Suprapubic skin (tissue), 4 donors: Measurements from ENCODE around the gene SLC25A19. TPM values are rescaled to one million over a fixed set of nuclear protein-coding genes. Genes with fewer than 3 reads are reported as not detected.
A peak's percentile ranks its signal among the peaks of the same experiment; 100 is the strongest.

Experiments used
- DNase-seq, 2 donors: peaks; one replicate each; pipeline ENCODE4 v3.0.0-alpha.2; 2019; ENCODE audit warnings: low spot score in 2 of 2
- H3K27ac ChIP-seq: fragments of 200-600 bp; sonication (generic); one replicate; pipeline ENCODE4 v1.5.1; 2019
- H3K27me3 ChIP-seq: fragments of 200-600 bp; sonication (generic); one replicate; pipeline ENCODE4 v1.5.1; 2019
- H3K36me3 ChIP-seq: fragments of 200-600 bp; sonication (generic); one replicate; pipeline ENCODE4 v1.5.1; 2019
- H3K4me1 ChIP-seq: fragments of 200-600 bp; sonication (generic); one replicate; pipeline ENCODE4 v1.5.1; 2019
- H3K4me3 ChIP-seq: fragments of 200-600 bp; sonication (generic); one replicate; pipeline ENCODE4 v1.5.1; 2019; ENCODE audit warnings: mild to moderate bottlenecking
- H3K9me3 ChIP-seq: fragments of 200-600 bp; sonication (generic); one replicate; pipeline ENCODE4 v1.5.1; 2019
- CTCF ChIP-seq, 2 donors: fragments of 200-600 bp in 1 of 2; fragments of 450-650 bp in 1 of 2; sonication (generic) in 1 of 2; IDR thresholded peaks; one replicate each; pipeline ENCODE4 v1.5.1; 2016 to 2019; ENCODE audit warnings: antibody characterized with exemption in 2 of 2, mild to moderate bottlenecking in 1 of 2, moderate library complexity in 1 of 2
- EP300 ChIP-seq: sonication (generic); formaldehyde crosslinking; IDR thresholded peaks from one replicate; pipeline ENCODE4 v1.6.1; 2017; ENCODE audit warnings: antibody characterized with exemption
- POLR2A ChIP-seq, 2 donors: fragments of 450-650 bp; IDR thresholded peaks; one replicate each; pipeline ENCODE4 v1.6.1; 2017; ENCODE audit warnings: antibody characterized with exemption in 2 of 2, mild to moderate bottlenecking in 2 of 2, moderate library complexity in 2 of 2
- POLR2AphosphoS5 ChIP-seq, 3 donors: sonication (generic); formaldehyde crosslinking; IDR thresholded peaks; one replicate each; pipeline ENCODE4 v1.6.1; 2017; ENCODE audit warnings: antibody characterized with exemption in 3 of 3
- WGBS: methylation state at CpG from one replicate; pipeline ENCODE4 v1.1.5; 2018; 5-methylcytosine and 5-hydroxymethylcytosine counted together
- total RNA-seq, 4 donors: library from RNA; depleted of rRNA; stranded (reverse); fragments of >200 nt; gene quantifications; one replicate each; pipeline ENCODE4 v1.1.0, GENCODE V29; 2016

The SLC25A19 gene
- total RNA-seq, 4 donors from 2014 or later: 6.1 to 14.4 (median 10.1) TPM

GRCh38 chr17:75327757-75328156 is 38.5 kb upstream of the SLC25A19 start:
- WGBS: 83% methylated on average over 2 of the region's 2 CpGs
- Histone ChIP-seq H3K27me3 (no peaks in the 10 kb centered on the region), H3K27ac (no peak overlapping the region), H3K9me3 (no peaks in the 10 kb centered on the region), H3K4me1 (peaks cover 11% of the 10 kb centered on the region), H3K36me3 (peaks cover 18% of the 10 kb centered on the region), H3K4me3 (no peak overlapping the region)
- no peak for DNase-seq
- TF ChIP-seq CTCF (IDR thresholded peaks at IDR 0.05) (no peak), EP300 (no peak), POLR2AphosphoS5 (IDR thresholded peaks at IDR 0.05) (no peak), POLR2A (IDR thresholded peaks at IDR 0.05) (no peak)

- Histone ChIP-seq H3K9me3 (no peaks in the 10 kb centered on the region), H3K4me3 (no peak overlapping the region), H3K36me3 (peaks cover 24% of the 10 kb centered on the region), H3K4me1 (peaks cover 11% of the 10 kb centered on the region), H3K27me3 (no peaks in the 10 kb centered on the region), H3K27ac (no peak overlapping the region)
- 79% methylated on average over 5 of the region's 5 CpGs for WGBS
- no peak for DNase-seq
- TF ChIP-seq EP300 (no peak), CTCF (IDR thresholded peaks at IDR 0.05) (no peak), POLR2A (IDR thresholded peaks at IDR 0.05) (no peak), POLR2AphosphoS5 (IDR thresholded peaks at IDR 0.05) (no peak)
Observed at GRCh38 chr17:75326226-75326848, 37.1 kb upstream of the SLC25A19 start.

- no peak for DNase-seq
- Histone ChIP-seq H3K27ac (peak overlapping the region; percentile 19), H3K9me3 (no peaks in the 10 kb centered on the region), H3K36me3 (peaks cover 24% of the 10 kb centered on the region), H3K27me3 (no peaks in the 10 kb centered on the region), H3K4me3 (no peak overlapping the region), H3K4me1 (peaks cover 11% of the 10 kb centered on the region)
- 61% methylated on average over 7 of the region's 7 CpGs for WGBS
- TF ChIP-seq EP300: no peak
- no peak for TF ChIP-seq POLR2AphosphoS5 (IDR thresholded peaks at IDR 0.05)
- no peak for TF ChIP-seq POLR2A (IDR thresholded peaks at IDR 0.05)
- TF ChIP-seq CTCF (IDR thresholded peaks at IDR 0.05): no peak
Observed at GRCh38 chr17:75325827-75326225, 36.6 kb upstream of the SLC25A19 start.

GRCh38 chr17:75325348-75325747 is 36.1 kb upstream of the SLC25A19 start:
- Histone ChIP-seq H3K4me3 (no peak overlapping the region), H3K4me1 (peaks cover 11% of the 10 kb centered on the region), H3K9me3 (no peaks in the 10 kb centered on the region), H3K27ac (peak overlapping the region; percentile 19), H3K27me3 (no peaks in the 10 kb centered on the region), H3K36me3 (peaks cover 28% of the 10 kb centered on the region)
- TF ChIP-seq CTCF (IDR thresholded peaks at IDR 0.05): no peak
- no peak for TF ChIP-seq POLR2AphosphoS5 (IDR thresholded peaks at IDR 0.05)
- TF ChIP-seq EP300: no peak
- TF ChIP-seq POLR2A (IDR thresholded peaks at IDR 0.05): no peak
- DNase-seq: no peak
- whole genome bisulfite sequencing: 90% methylated on average over 6 of the region's 6 CpGs

GRCh38 chr17:75321506-75321905 is 32.3 kb upstream of the SLC25A19 start:
- TF ChIP-seq CTCF (IDR thresholded peaks at IDR 0.05) (no peak), POLR2AphosphoS5 (IDR thresholded peaks at IDR 0.05) (no peak), POLR2A (IDR thresholded peaks at IDR 0.05) (no peak), EP300 (no peak)
- 86% methylated on average over 10 of the region's 10 CpGs for WGBS
- H3K27ac ChIP-seq: no peak overlapping the region
- no peaks in the 10 kb centered on the region for H3K9me3 ChIP-seq
- peaks cover 46% of the 10 kb centered on the region for H3K36me3 ChIP-seq
- no peak overlapping the region for H3K4me3 ChIP-seq
- DNase-seq: no peak
- peaks cover 11% of the 10 kb centered on the region for H3K4me1 ChIP-seq
- H3K27me3 ChIP-seq: no peaks in the 10 kb centered on the region
